MCF 10A (cell line): Measurements from ENCODE around the gene SSX2IP. TPM values are rescaled to one million over a fixed set of nuclear protein-coding genes. Genes with fewer than 3 reads are reported as not detected.

Experiments used
- BruUV-seq: library from RNA; stranded (reverse); fragments of 400-500 nt; replicated peaks from 2 replicates; lab custom pipeline; 2021; lab: Mats Ljungman, UMichigan
- CTCF ChIA-PET: fragments of 300-600 bp; sonication (Branson Sonifier 250); formaldehyde crosslinking; extraction: SDS; loops from one replicate; lab custom pipeline; 2021; ENCODE audit warnings: antibody characterized with exemption, inconsistent platforms; lab: Yijun Ruan, JAX
- POLR2A ChIA-PET: fragments of 300-600, 350-650 bp; sonication (Branson Sonifier 250); formaldehyde crosslinking; extraction: SDS; loops from one replicate; lab custom pipeline; 2020; ENCODE audit warnings: antibody characterized with exemption, inconsistent platforms; lab: Yijun Ruan, JAX
- DNase-seq: peaks from one replicate; pipeline ENCODE4 v3.0.0-alpha.2; 2018; ENCODE audit not compliant: unreplicated experiment
- H3K27ac Mint-ChIP-seq: one replicate; pipeline ENCODE4 v1.8.0; 2022; ENCODE audit warnings: mild to moderate bottlenecking, low read depth, mixed read lengths; ENCODE audit not compliant: unreplicated experiment
- H3K27me3 Mint-ChIP-seq: one replicate; pipeline ENCODE4 v1.8.0; 2022; ENCODE audit warnings: mixed read lengths; ENCODE audit not compliant: insufficient read depth, unreplicated experiment
- H3K36me3 Mint-ChIP-seq: one replicate; pipeline ENCODE4 v1.8.0; 2022; ENCODE audit warnings: mild to moderate bottlenecking, moderate library complexity, mixed read lengths; ENCODE audit not compliant: insufficient read depth, unreplicated experiment
- H3K4me1 Mint-ChIP-seq: one replicate; pipeline ENCODE4 v1.8.0; 2022; ENCODE audit warnings: mixed read lengths; ENCODE audit not compliant: insufficient read depth, unreplicated experiment
- H3K4me3 Mint-ChIP-seq: one replicate; pipeline ENCODE4 v1.8.0; 2022; ENCODE audit warnings: mild to moderate bottlenecking, moderate library complexity, mixed read lengths; ENCODE audit not compliant: unreplicated experiment
- H3K9me3 Mint-ChIP-seq: one replicate; pipeline ENCODE4 v1.8.0; 2022; ENCODE audit warnings: mixed read lengths; ENCODE audit not compliant: unreplicated experiment
- CTCF ChIP-seq: fragments of 200-600 bp; IDR thresholded peaks from one replicate; pipeline ENCODE4 v1.8.0; 2022; ENCODE audit warnings: antibody characterized with exemption, mild to moderate bottlenecking; ENCODE audit not compliant: unreplicated experiment
- intact Hi-C: fragments of 100-400 bp; cut with micrococcal nuclease; formaldehyde crosslinking; loops from 2 replicates; pipeline ENCODE4 v1.14.1; 2022
- total RNA-seq: library from RNA; stranded (reverse); gene quantifications from 2 replicates; pipeline ENCODE4 v1.2.3, GENCODE V29; 2022

SSX2IP gene
- total RNA-seq, 1 experiment from 2014 or later: 19.4 TPM

DNA sequence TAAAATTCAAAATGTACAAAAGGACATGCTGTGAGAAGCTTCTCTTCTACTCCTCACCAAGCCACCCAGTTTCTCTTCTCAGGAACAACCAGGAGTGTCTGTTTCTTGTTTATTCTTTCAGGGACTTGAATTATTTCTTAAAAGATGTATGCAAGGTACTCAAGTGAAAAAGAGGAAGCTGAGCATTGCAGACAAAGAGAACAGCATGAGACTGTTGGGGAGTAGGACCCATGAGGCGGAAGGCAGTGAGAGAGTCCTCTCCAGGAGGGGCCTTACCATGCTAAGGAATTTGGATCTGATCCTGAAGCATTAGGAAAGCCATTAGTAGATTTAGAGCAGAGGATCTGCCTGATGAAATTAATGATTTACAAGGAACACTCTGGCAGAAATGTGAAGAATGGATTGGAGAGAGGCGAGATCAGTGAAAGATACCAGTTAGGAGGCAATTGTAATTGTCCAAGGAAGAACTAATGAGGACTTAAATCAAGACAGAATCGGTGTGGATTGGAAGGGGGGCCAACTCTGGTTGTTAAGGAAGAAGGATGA lies 14.7 kb upstream of the SSX2IP start:
- POLR2A ChIA-PET: interaction anchor here (0.8 kb wide), 1 partner anchor 174 kb away, joined by 3 read pairs; no protein-coding TSS in a partner anchor
- intact Hi-C loops: no loop called here
- BruUV-seq: no TSS peak
- Mint-ChIP-seq H3K4me3 (no peak overlapping the region), H3K4me1 (peaks cover 3% of the 10 kb centered on the region), H3K27me3 (no peaks in the 10 kb centered on the region), H3K36me3 (no peaks in the 10 kb centered on the region), H3K9me3 (no peaks in the 10 kb centered on the region), H3K27ac (no peak overlapping the region)
- no peak for DNase-seq
- no peak for TF ChIP-seq CTCF
- CTCF ChIA-PET: interaction anchor here (0.6 kb wide), 3 partner anchors 17 to 625 kb away, joined by 3 read pairs; no protein-coding TSS in a partner anchor

- Mint-ChIP-seq H3K27me3 (no peaks in the 10 kb centered on the region), H3K4me1 (peaks cover 17% of the 10 kb centered on the region), H3K4me3 (no peak overlapping the region), H3K27ac (no peak overlapping the region), H3K36me3 (no peaks in the 10 kb centered on the region), H3K9me3 (no peaks in the 10 kb centered on the region)
- no peak for DNase-seq
- ChIA-PET CTCF (no interaction called here), POLR2A (no interaction called here)
- no peak for TF ChIP-seq CTCF
- no TSS peak for BruUV-seq
- intact Hi-C loops: no loop called here
These were observed 13.2 kb upstream of the SSX2IP start for GRCh38 chr1:84703431-84703830.

DNA sequence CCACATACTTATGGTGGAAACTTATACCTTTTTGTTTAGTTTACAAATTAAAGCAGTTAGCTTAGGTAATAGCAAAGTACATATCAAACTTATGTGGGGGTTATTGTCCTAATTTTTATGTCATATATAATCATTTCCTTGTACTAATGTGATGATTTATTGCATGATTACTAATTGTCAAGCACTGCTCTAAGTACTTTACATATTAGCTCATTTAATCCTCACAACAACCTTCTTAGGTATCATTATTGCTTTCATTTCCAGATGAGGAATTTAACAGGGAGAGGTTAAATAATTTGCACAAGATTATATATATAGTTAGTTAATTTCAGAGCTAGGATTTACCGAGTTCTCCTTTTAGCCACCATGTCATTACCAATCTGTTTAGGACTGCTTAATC lies 11.9 kb upstream of the SSX2IP start:
- no peaks in the 10 kb centered on the region for H3K27me3 Mint-ChIP-seq
- intact Hi-C loops: no loop called here
- TF ChIP-seq CTCF: no peak
- no peak overlapping the region for H3K4me3 Mint-ChIP-seq
- DNase-seq: no peak
- peaks cover 5% of the 10 kb centered on the region for H3K36me3 Mint-ChIP-seq
- ChIA-PET CTCF (interaction anchor here (0.9 kb wide), 1 partner anchor 50 kb away, joined by 3 read pairs; no protein-coding TSS in a partner anchor), POLR2A (interaction anchor here (1.1 kb wide), 1 partner anchor 48 kb away, joined by 3 read pairs; no protein-coding TSS in a partner anchor)
- no peak overlapping the region for H3K27ac Mint-ChIP-seq
- H3K9me3 Mint-ChIP-seq: no peaks in the 10 kb centered on the region
- BruUV-seq: no TSS peak
- peaks cover 27% of the 10 kb centered on the region for H3K4me1 Mint-ChIP-seq

- DNase-seq: no peak
- peaks cover 5% of the 10 kb centered on the region for H3K36me3 Mint-ChIP-seq
- H3K4me1 Mint-ChIP-seq: peaks cover 29% of the 10 kb centered on the region
- no peak overlapping the region for H3K4me3 Mint-ChIP-seq
- TF ChIP-seq CTCF: no peak
- CTCF ChIA-PET: no interaction called here
- no peak overlapping the region for H3K27ac Mint-ChIP-seq
- H3K27me3 Mint-ChIP-seq: no peaks in the 10 kb centered on the region
- POLR2A ChIA-PET: interaction anchor here (0.7 to 1.4 kb wide), 3 partner anchors 11 to 293 kb away, joined by 3 to 4 read pairs (median 3); partner anchors contain the start of gene SSX2IP
- intact Hi-C loops: no loop called here
- H3K9me3 Mint-ChIP-seq: no peaks in the 10 kb centered on the region
- BruUV-seq: no TSS peak
These were observed 11.1 kb upstream of the SSX2IP start for GRCh38 chr1:84701376-84701775.
